ELR (cell line): ENCODE measurements around the gene TM4SF4.
"Not testable (repeated sequence)": the region's sequence is repeated elsewhere in the genome, so short reads cannot be mapped to it uniquely, and the experiment has no call there.

Experiments
- DNase-seq: peaks from one replicate; pipeline ENCODE4 v3.0.0-alpha.2; 2015; ENCODE audit warnings: low read depth

Gene TM4SF4, protein sequence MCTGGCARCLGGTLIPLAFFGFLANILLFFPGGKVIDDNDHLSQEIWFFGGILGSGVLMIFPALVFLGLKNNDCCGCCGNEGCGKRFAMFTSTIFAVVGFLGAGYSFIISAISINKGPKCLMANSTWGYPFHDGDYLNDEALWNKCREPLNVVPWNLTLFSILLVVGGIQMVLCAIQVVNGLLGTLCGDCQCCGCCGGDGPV

DNA sequence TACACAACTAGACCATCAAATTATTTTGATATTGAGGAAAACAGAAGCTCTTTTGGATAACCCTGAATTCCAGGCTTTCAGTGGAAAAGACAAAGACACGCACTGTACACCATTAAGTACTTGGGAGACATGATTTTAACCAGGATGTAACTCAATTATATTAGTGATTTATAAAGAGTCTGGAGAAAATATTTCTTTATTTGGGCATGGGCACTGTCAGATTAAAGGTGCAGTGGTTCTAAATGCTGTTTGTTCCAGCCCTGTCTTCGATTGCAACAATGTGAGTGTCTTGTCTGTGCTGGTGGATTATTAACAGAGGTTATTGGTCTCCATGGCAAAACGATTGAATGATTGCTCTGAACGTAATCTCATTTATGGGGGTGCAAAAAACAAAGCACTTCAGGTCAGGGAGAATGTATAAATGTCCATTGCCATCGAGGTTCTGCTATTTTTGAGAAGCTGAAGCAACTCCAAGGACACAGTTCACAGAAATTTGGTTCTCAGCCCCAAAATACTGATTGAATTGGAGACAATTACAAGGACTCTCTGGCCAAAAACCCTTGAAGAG lies at the start of gene TM4SF4:
Gene TM4SF4, plus strand, starts transcription at position 448 of the 568 bp plus-strand sequence. CDS start 181 bp downstream, outside the sequence.
- no peak for DNase-seq

GRCh38 chr3:149424918-149425317 lies 49.6 kb upstream of the TM4SF4 start:
- DNase-seq = no peak

DNA sequence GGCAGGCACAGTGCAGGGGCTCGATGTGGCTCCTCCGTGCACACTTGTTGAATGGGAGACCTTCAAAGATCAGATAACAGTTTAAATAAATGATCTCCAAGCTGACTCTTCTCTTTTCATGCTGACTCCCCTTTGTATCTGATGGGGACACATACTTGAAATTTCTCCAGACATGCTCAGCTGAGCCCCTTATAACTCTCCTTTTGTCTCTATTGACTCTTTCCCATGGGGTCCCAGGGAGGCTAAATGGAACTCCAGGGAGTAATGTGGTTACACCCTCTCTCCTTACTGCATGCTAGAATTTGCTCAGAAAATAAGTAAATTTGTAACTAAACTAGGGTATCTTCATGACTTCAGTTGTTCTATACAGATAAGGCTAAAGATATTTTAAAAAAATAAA lies 48.2 kb upstream of the TM4SF4 start:
- no peak for DNase-seq

GRCh38 chr3:149428087-149428486 lies 46.4 kb upstream of the TM4SF4 start:
- DNase-seq = no peak

DNA sequence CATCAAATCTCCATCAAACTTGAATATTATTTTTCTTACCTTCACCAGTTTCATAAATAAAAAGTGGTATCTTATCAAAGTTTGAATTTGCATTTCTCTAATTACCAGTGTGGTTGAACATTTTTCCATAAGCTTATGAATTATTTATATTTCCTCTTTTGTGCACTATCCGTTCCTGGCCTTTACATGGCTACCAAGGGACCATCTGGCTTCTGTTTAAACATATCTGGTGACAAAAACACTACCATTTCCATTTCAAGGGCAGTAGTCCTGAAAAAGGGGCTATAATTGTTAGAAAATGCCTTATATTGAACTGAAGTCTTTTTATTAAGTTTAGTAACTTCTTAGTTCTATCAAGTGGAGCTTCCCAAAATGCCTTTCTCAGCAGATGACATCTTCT lies 44.3 kb upstream of the TM4SF4 start:
- DNase-seq = no peak

DNA sequence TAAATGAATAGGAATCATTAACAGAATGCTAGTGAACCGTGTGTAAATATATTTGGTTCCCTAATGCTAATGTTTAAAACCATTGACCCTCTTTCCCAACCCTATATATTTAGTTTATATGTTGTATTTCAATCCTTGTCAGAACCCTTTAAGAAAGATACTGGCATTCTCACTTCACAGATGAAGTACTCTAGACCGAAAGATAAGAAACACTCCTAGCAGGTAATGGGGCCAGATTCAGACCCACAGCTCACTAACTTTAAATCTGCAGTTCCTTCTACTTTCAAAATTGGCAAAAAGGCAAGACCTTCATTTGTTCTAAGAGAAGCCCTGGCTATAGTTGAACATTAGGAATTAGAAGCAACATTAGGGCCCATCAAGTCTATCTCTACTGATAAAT lies 42.3 kb upstream of the TM4SF4 start:
- no peak for DNase-seq

DNA sequence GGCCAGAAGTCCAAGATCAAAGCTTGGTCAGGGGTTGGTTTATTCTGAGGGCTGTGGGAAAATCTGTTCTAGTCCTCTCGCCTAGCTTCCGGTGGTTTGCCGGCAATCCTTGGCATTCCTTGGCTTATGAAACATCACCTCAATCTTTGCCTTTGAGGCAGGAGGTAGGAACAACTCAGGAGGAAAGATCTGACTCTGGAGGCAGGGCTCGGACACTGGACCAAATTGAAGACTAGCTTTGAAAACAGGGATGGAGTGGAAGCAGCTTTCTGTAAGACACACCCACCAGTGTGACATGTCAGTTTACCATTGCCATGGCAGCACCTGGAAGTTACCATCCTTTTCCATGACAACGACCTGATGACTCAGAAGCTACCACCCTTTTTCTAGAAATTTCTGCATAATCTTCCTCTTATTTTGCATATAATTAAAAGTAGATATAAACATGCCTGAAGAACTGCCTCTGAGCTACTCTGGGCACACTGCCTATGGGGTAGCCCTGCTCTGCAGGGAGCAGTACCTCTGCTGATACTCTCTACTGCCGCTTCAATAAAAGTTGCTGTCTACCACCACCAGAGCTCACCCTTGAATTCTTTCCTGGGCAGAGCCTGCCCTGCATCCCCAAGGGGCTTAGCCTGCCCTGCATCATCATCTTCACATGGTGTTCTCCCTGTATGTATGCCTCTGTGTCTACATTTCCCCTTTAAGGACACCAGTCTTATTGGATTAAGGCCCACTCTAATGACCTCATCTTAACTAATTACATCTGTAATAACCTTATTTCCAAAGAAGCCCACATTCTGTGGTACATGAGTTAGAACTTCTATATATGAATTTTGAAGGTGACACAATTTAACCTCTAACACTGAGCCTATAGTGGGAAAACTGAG lies 38.3 kb upstream of the TM4SF4 start:
- DNase-seq = peak; percentile 13

DNA sequence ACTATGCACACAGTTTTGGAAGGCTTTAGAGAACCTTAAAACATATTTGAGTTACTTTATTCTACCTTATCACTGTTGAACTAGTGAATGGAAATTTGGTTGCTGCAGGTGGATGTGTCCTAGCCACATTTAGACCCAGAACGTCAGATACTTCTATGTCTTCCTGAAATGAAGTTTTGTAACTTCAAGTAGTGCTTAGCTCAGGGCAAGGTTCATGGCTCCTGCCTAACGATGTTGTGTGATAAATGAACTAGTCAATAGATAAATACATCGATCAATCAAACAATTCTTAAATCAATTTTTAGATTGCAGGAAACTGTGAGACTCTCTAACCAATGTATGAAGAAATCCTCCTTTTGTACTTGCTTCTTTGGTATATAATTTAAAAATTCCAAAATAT lies 37.2 kb upstream of the TM4SF4 start:
- DNase-seq = no peak

DNA sequence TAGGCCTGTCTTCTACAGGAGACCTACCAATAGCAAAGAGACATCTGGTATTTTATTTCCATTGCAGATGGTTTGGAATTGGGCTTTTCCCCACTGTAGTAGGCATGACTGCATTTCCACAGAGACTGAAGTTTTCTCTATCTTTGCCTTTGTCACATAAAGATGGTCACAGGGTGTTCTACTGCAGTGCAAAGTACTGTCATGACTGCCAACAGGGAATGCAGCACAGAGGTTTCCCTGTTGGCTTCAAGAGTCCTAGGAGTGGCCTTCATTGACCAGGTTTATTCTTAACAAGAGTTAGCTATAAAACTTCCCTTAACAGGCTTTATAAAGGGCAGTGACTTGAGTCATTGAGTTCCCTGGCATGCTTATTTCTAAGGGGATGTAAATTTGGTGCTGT lies 36.8 kb upstream of the TM4SF4 start:
- no peak for DNase-seq

GRCh38 chr3:149438981-149439380 lies 35.5 kb upstream of the TM4SF4 start:
- DNase-seq = no peak

DNA sequence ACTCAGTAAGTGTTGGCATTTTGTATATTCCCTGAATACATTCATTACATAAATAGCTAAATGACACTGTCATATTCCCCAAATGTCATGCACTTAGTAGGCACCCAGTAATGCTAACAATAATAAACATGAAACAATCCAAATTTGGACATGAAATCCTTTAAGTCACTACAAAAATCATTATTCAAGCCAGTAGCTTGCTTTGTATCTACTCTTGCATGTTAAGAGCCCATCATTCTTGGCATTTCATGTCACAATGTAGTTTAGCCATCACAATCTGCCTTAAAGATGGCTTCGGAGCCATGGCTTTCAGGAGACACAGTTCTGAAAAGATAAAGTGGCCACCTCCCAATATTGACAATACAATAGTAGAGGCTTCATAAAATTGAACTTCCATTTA lies 32.9 kb upstream of the TM4SF4 start:
- DNase-seq = no peak

DNA sequence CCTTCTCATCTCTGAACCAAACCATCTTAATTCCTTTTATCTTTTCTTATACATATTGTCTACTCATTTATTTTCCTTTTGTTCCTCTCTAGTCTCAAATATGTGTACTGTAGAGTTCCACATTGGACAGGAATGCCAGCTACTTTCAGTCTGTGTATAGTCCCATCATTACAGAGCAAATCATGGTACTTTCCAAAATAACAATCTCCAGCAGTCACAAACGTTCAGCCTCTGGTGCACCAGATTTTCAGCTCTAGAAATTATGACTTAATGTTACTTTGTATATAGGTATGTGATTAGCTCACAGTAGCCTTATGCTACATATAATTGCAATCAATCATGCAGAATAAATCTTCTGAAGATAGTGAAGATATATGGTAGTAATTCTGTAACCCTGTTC lies 32.5 kb upstream of the TM4SF4 start:
- peak; percentile 32 for DNase-seq

DNA sequence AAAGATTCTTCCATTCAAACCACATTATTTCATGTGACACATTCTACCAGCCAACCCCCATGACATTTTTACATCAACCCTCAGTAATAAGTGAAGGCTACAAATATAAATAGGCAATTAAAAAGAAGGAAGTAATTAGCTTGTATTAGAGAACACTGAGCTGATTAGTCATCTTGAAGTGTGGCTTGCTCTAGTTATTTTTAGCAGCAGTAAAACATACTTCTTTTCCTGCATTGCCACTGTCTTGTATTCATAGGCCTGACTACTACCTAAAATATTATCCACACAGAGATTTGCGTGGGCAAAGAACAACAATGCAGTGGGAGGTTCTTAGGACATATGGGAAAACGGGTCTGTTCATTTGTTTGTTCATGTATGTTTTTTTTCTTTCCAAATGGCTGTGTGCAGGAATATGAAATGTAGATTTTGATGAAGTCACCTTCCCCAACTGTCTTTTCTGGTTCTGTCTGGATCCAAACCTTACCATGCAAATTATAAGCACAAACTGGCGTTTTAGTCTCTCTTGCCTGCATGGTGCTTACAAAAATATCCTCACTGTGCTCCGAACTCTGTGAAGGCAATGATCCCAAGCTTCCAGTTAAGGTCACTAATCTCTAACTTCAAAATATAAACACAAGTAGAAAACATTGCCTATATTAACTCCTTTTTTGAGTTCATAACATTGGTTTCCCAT lies 31.5 kb upstream of the TM4SF4 start:
- DNase-seq = peak; percentile 69

- peak; percentile 47 for DNase-seq
These were observed 31.0 kb upstream of the TM4SF4 start for GRCh38 chr3:149443545-149443912.

GRCh38 chr3:149444867-149445266 lies 29.6 kb upstream of the TM4SF4 start:
- DNase-seq = not testable (repeated sequence)

GRCh38 chr3:149448331-149448831 lies 26.1 kb upstream of the TM4SF4 start:
- peak; percentile 82 for DNase-seq

GRCh38 chr3:149449182-149449581 lies 25.3 kb upstream of the TM4SF4 start:
- DNase-seq = no peak

GRCh38 chr3:149449799-149450198 lies 24.7 kb upstream of the TM4SF4 start:
- DNase-seq = no peak

DNA sequence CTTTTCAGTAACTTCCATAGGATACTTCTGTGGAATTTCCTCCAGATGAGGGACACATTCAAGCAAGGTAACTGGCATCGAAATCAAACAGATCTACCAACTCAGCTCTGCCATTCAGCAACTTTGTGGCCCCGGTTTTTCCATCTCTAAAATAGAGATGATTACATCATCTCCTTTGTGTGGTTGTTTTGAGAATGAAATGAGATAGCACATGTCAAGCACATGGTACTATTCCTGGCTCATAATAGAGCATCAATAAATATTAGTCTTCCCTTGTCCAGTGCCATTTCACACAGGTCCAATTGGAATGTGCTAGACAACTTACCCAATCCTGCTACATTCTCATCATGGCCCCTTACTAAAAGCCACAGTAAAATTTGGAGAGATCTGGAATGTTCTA lies 24.2 kb upstream of the TM4SF4 start:
- no peak for DNase-seq

- DNase-seq = no peak
These were observed 22.5 kb upstream of the TM4SF4 start for GRCh38 chr3:149452036-149452435.

- no peak for DNase-seq
These were observed 21.2 kb upstream of the TM4SF4 start for GRCh38 chr3:149453140-149453805.

DNA sequence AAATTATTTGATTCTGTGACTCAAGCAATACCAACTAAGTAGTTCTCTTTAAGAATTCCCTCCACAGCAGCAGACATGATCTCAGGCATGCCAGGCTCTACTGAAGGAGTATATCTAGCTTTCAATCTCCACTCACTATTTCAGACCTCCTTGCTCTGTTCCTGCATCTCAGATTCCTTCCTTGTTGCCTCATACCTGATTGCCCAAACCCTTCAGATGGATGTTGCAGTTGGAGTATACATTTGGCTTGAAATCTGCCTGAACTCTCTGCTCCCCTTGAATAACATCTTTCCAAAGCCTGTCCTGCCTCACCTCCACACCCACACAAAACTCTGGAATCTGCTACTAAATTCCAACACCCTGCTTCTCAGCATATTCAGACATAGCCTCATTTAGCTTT lies 19.8 kb upstream of the TM4SF4 start:
- no peak for DNase-seq
